T1000 (cell line): Measurements from ENCODE around the gene DPH6.
"Not testable (repeated sequence)": the region's sequence is repeated elsewhere in the genome, so short reads cannot be mapped to it uniquely, and the experiment has no call there.

ENCODE experiments used
- DNase-seq: peaks from one replicate; lab custom pipeline; 2025; ENCODE audit warnings: mixed read lengths; lab: John Stamatoyannopoulos, UW

DPH6 gene

GRCh38 chr15:35329521-35329961, 216.4 kb downstream of the DPH6 start:
- DNase-seq = no peak

DNA sequence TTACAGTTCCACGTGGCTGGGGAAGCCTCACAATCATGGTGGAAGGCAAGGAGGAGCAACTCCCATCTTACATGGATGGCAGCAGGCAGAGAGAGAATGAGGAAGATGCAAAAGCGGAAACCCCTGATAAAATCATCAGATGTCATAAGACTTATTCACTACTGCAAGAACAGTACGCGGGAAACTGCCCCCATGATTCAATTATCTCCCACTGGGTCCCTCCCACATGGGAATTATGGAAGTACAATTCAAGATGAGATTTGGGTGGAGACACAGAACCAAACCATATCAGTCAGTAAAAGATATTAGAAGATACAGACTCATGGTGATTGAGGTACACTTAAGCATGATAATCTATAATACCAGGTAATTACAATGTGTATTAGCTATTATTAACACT, 217.1 kb downstream of the DPH6 start:
- DNase-seq = not testable (repeated sequence)

DNA sequence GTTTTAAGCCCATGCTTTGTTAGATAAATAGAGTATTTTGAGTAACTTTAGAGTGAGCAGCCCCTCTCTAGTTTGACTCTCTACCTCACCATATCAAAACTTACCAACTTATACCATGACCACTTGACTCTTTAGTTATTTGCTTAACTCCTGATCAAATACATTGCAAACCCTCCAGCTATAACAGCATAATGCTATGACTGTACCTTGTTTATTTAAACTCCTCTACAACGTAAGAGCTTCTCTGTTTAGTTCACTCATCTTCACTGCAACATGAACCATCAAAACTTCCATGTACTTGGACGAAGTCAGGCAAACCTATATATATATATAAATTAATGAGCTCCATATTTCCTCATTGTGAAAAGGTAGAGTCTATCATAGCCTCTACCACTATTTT, 218.2 kb downstream of the DPH6 start:
- DNase-seq = no peak

GRCh38 chr15:35325374-35325941, 220.5 kb downstream of the DPH6 start:
- DNase-seq = no peak

GRCh38 chr15:35323141-35323540, 222.8 kb downstream of the DPH6 start:
- DNase-seq = no peak

GRCh38 chr15:35321926-35322325, 224.0 kb downstream of the DPH6 start:
- DNase-seq = no peak

- DNase-seq = no peak
These were observed 225.1 kb downstream of the DPH6 start for GRCh38 chr15:35320911-35321310.
